ENCODE measurements around the gene CPLX1. TPM values are rescaled to one million over a fixed set of nuclear protein-coding genes. Genes with fewer than 3 reads are reported as not detected.

CPLX1 gene
- total RNA-seq, 1 experiment from 2014 or later = 14.5 TPM

DNA sequence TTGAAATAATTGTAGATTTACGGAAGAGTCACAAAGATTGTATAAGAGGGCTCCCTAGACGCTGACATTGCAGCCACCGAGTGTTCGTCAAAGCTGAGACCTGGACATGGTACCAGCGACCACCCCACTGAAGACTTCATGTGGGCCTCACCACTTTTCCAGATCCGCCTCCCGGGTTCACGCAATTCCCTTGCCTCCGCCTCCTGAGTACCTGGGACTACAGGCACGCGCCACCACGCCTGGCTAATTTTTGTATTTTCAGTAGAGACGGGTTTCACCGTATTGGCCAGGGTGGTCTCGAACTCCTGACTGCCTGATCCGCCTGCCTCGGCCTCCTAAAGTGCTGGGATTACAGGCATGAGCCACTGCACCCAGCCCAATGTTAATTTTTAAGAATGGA is 29.7 kb downstream of the CPLX1 start:
- POLR2A ChIA-PET = no interaction called here
- Histone ChIP-seq H3K27me3 (ENCODE audit: insufficient read depth, low read length) (no peaks in the 10 kb centered on the region), H3K9me2 (ENCODE audit: insufficient read depth) (no peaks in the 10 kb centered on the region), H3K27ac (ENCODE audit: low read depth, low read length) (no peak overlapping the region), H2AFZ (ENCODE audit: low read depth, low read length, poor library complexity, severe bottlenecking) (no peak overlapping the region), H3K4me2 (ENCODE audit: low read length) (no peak overlapping the region), H3K4me1 (ENCODE audit: control insufficient read depth in 1 of 2, insufficient read depth in 2 of 2, low read length in 2 of 2) (peaks cover 19 to 22% of the 10 kb centered on the region in 2 experiments), H3K36me3 (ENCODE audit: control insufficient read depth in 1 of 2, insufficient read depth in 2 of 2, low read length in 2 of 2) (no peaks in the 10 kb centered on the region), H3K9me3 (ENCODE audit: control insufficient read depth in 1 of 2, insufficient read depth in 1 of 2, low read depth in 1 of 2, low read length in 2 of 2) (no peaks in the 10 kb centered on the region), H3K9ac (ENCODE audit: low read length) (no peak overlapping the region), H3K79me2 (ENCODE audit: insufficient read depth, low read length) (no peaks in the 10 kb centered on the region), H3K4me3 (replicated peaks in 1 of 2; ENCODE audit: low read depth in 1 of 2, low read length in 2 of 2) (no peak overlapping the region), H4K20me1 (ENCODE audit: insufficient read depth) (no peaks in the 10 kb centered on the region)
- intact Hi-C loops (cut with micrococcal nuclease) = no loop called here
- CTCF ChIA-PET = no interaction called here
- DNase-seq (ENCODE audit: low read depth, low spot score) = no peak
- no TSS peak for BruUV-seq (replicated peaks)
- ATAC-seq = no peak
- RAD21 ChIA-PET (ENCODE audit: low non-redundant PET in 1 of 2, low total read pairs in 2 of 2, uncharacterized antibody in 2 of 2, unreplicated experiment in 2 of 2) = no interaction called here
- TF ChIP-seq, protein P1, sequence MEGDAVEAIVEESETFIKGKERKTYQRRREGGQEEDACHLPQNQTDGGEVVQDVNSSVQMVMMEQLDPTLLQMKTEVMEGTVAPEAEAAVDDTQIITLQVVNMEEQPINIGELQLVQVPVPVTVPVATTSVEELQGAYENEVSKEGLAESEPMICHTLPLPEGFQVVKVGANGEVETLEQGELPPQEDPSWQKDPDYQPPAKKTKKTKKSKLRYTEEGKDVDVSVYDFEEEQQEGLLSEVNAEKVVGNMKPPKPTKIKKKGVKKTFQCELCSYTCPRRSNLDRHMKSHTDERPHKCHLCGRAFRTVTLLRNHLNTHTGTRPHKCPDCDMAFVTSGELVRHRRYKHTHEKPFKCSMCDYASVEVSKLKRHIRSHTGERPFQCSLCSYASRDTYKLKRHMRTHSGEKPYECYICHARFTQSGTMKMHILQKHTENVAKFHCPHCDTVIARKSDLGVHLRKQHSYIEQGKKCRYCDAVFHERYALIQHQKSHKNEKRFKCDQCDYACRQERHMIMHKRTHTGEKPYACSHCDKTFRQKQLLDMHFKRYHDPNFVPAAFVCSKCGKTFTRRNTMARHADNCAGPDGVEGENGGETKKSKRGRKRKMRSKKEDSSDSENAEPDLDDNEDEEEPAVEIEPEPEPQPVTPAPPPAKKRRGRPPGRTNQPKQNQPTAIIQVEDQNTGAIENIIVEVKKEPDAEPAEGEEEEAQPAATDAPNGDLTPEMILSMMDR (IDR thresholded peaks at IDR 0.05 in 2 of 3, conservative IDR thresholded peaks at IDR 0.05 in 1 of 3; ENCODE audit: borderline replicate concordance in 1 of 3, insufficient read depth in 1 of 3, low read depth in 2 of 3, low read length in 2 of 3) = no peak
- no peak for TF ChIP-seq POLR2AphosphoS5 (IDR thresholded peaks at IDR 0.05; ENCODE audit: low read depth, low read length)

DNA sequence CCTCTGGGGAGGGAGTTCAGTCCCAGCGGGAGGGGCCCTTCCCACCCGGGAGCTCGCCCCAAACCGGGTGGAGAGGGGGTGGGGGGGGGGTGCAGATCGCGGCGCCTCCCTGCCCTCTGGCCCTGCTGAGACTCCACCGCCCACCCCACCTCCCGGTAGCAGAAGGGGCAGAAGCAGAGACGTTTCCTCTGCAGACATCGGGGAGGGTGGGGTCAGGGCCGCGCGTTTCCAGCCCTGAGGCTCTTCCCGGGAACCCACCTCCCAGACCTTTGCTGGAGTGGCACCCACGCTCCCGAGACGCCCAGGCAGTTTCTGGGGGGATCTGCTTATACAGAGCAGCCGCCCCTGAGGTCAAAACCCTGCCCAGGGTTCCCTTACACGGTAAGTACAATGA is 30.2 kb downstream of the CPLX1 start:
- H2AFZ ChIP-seq (ENCODE audit: low read depth, low read length, poor library complexity, severe bottlenecking) = no peak overlapping the region
- H3K9me3 ChIP-seq (ENCODE audit: control insufficient read depth in 1 of 2, insufficient read depth in 1 of 2, low read depth in 1 of 2, low read length in 2 of 2) = no peaks in the 10 kb centered on the region
- H3K27ac ChIP-seq (ENCODE audit: low read depth, low read length) = no peak overlapping the region
- CTCF ChIA-PET = no interaction called here
- ATAC-seq = no peak
- no peak overlapping the region for H3K4me2 ChIP-seq (ENCODE audit: low read length)
- no peaks in the 10 kb centered on the region for H3K9me2 ChIP-seq (ENCODE audit: insufficient read depth)
- no peaks in the 10 kb centered on the region for H4K20me1 ChIP-seq (ENCODE audit: insufficient read depth)
- no peak for DNase-seq (ENCODE audit: low read depth, low spot score)
- H3K4me3 ChIP-seq (replicated peaks in 1 of 2; ENCODE audit: low read depth in 1 of 2, low read length in 2 of 2) = no peak overlapping the region
- no peaks in the 10 kb centered on the region for H3K79me2 ChIP-seq (ENCODE audit: insufficient read depth, low read length)
- TF ChIP-seq SP1 (IDR thresholded peaks at IDR 0.05; ENCODE audit: low read depth) = no peak
- TF ChIP-seq, protein P1 (IDR thresholded peaks at IDR 0.05 in 2 of 3, conservative IDR thresholded peaks at IDR 0.05 in 1 of 3; ENCODE audit: borderline replicate concordance in 1 of 3, insufficient read depth in 1 of 3, low read depth in 2 of 3, low read length in 2 of 3) = no peak
- TF ChIP-seq, protein P2, sequence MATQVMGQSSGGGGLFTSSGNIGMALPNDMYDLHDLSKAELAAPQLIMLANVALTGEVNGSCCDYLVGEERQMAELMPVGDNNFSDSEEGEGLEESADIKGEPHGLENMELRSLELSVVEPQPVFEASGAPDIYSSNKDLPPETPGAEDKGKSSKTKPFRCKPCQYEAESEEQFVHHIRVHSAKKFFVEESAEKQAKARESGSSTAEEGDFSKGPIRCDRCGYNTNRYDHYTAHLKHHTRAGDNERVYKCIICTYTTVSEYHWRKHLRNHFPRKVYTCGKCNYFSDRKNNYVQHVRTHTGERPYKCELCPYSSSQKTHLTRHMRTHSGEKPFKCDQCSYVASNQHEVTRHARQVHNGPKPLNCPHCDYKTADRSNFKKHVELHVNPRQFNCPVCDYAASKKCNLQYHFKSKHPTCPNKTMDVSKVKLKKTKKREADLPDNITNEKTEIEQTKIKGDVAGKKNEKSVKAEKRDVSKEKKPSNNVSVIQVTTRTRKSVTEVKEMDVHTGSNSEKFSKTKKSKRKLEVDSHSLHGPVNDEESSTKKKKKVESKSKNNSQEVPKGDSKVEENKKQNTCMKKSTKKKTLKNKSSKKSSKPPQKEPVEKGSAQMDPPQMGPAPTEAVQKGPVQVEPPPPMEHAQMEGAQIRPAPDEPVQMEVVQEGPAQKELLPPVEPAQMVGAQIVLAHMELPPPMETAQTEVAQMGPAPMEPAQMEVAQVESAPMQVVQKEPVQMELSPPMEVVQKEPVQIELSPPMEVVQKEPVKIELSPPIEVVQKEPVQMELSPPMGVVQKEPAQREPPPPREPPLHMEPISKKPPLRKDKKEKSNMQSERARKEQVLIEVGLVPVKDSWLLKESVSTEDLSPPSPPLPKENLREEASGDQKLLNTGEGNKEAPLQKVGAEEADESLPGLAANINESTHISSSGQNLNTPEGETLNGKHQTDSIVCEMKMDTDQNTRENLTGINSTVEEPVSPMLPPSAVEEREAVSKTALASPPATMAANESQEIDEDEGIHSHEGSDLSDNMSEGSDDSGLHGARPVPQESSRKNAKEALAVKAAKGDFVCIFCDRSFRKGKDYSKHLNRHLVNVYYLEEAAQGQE (IDR thresholded peaks at IDR 0.05; ENCODE audit: low read depth) = no peak
- no peak for TF ChIP-seq CBX3 (IDR thresholded peaks at IDR 0.05; ENCODE audit: low read depth)
- TF ChIP-seq, protein P3, sequence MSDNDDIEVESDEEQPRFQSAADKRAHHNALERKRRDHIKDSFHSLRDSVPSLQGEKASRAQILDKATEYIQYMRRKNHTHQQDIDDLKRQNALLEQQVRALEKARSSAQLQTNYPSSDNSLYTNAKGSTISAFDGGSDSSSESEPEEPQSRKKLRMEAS (IDR thresholded peaks at IDR 0.05) = no peak
- POLR2A ChIA-PET = no interaction called here
- BruUV-seq (replicated peaks) = no TSS peak
- H3K36me3 ChIP-seq (ENCODE audit: control insufficient read depth in 1 of 2, insufficient read depth in 2 of 2, low read length in 2 of 2) = no peaks in the 10 kb centered on the region
- intact Hi-C loops (cut with micrococcal nuclease) = no loop called here
- RAD21 ChIA-PET (ENCODE audit: low non-redundant PET in 1 of 2, low total read pairs in 2 of 2, uncharacterized antibody in 2 of 2, unreplicated experiment in 2 of 2) = no interaction called here
- no peaks in the 10 kb centered on the region for H3K27me3 ChIP-seq (ENCODE audit: insufficient read depth, low read length)
- no peak overlapping the region for H3K9ac ChIP-seq (ENCODE audit: low read length)
- H3K4me1 ChIP-seq (ENCODE audit: control insufficient read depth in 1 of 2, insufficient read depth in 2 of 2, low read length in 2 of 2) = peaks cover 19 to 22% of the 10 kb centered on the region in 2 experiments
